ENCODE data around the gene ENTPD7.
A peak's percentile ranks its signal among the peaks of the same experiment; 100 is the strongest.
"Not testable (repeated sequence)": the region's sequence is repeated elsewhere in the genome, so short reads cannot be mapped to it uniquely, and the experiment has no call there.

The ENTPD7 gene

DNA sequence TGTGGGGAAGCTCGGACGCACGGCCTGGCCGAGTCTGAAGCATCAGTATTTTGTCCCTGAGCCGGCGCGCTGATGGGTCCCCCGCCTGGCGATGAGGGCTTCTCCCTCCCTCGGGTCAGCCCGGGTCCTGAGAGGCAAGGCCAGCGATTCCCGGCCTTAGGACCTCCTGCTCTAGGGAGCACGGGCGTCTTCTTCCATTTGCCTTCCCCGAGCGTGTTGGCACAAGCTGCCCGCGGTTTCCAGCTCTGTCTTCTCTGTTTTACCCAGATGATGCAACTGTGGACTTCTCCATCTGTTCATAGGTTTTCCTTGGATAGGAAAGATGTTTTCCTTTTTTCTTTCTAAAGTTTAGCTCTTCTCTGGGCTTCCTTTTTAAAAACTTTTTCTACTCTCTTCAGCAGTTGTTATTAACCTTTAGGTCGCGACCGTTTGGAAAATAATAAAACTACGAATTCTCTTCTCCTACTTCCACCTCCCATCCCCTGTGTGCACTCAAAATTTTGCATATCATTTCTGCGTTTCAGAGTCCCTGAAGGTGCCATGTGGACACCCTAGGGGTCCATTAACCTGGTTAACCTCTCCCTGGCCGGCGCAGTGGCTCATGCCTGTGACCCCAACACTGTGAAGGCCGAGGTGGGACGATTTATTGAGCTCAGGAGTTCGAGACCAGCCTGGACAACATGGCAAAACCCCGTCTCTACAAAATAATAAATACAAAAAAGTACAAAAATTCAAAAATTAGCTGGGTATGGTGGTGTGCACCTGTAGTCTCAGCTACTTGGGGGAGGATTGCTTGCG is 37.7 kb upstream of the ENTPD7 start:
- Histone ChIP-seq H3K4me1 (ENCODE audit: control insufficient read depth in 1 of 2, insufficient read depth in 2 of 2, low read length in 2 of 2) (peaks cover 15 to 27% of the 10 kb centered on the region in 2 donors), H3K4me3 (ENCODE audit: low read depth in 1 of 2, low read length in 2 of 2) (peak overlapping the region; percentile 70 to 91), H3K36me3 (ENCODE audit: control insufficient read depth in 1 of 2, insufficient read depth in 2 of 2, low read length in 2 of 2) (peaks cover 0 to 10% of the 10 kb centered on the region in 2 donors), H3K9me3 (ENCODE audit: control insufficient read depth in 1 of 2, low read length in 2 of 2) (no peaks in the 10 kb centered on the region), H3K27ac (ENCODE audit: low read length) (peak overlapping the region; percentile 95), H3K27me3 (ENCODE audit: low read depth, low read length) (no peaks in the 10 kb centered on the region)

DNA sequence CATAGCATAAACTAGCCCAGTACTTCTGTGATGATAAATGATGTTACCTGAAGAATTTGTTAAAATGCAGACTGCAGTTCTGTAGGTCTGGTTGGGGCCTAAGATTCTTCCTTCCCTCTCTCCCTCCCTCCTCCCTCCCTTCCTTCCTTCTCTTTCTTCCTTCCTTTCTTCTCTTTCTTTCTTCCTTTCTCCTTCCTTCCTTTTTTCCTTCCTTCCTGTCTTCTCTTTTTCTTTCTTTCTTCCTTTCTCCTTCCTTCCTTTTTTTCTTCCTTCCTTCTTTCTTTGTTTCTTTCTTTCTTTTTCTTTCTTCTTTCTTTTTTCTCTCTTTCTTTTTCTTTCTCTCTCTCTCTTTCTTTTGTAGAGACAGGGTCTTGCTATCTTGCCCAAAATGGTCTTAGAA is 35.4 kb upstream of the ENTPD7 start:
- Histone ChIP-seq H3K4me3 (ENCODE audit: low read depth in 1 of 2, low read length in 2 of 2) (no peak overlapping the region), H3K27me3 (ENCODE audit: low read depth, low read length) (no peaks in the 10 kb centered on the region), H3K9me3 (ENCODE audit: control insufficient read depth in 1 of 2, low read length in 2 of 2) (no peaks in the 10 kb centered on the region), H3K27ac (ENCODE audit: low read length) (no peak overlapping the region), H3K36me3 (ENCODE audit: control insufficient read depth in 1 of 2, insufficient read depth in 2 of 2, low read length in 2 of 2) (peaks cover 0 to 10% of the 10 kb centered on the region in 2 donors), H3K4me1 (ENCODE audit: control insufficient read depth in 1 of 2, insufficient read depth in 2 of 2, low read length in 2 of 2) (peaks cover 0 to 9% of the 10 kb centered on the region in 2 donors)

DNA sequence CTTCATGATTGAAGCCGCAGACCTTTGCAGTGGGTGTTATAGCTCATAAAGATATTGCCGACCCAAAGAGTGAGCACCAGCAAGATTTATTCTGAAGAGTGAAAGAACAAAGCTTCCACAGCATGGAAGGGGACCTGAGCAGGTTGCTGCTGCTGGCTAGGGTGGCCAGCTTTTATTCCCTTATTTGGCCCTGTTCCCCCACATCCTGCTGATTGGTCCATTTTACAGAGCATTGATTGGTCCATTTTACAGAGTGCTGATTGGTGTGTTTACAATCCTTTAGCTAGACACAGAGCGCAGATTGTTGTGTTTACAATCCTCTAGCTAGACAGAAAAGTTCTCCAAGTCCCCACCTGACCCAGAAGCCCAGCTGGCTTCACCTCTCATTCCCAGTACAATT is 34.2 kb upstream of the ENTPD7 start:
- not testable (repeated sequence) for H3K4me3 ChIP-seq (ENCODE audit: low read depth in 1 of 2, low read length in 2 of 2); H3K27me3 ChIP-seq (ENCODE audit: low read depth, low read length); H3K27ac ChIP-seq (ENCODE audit: low read length); H3K4me1 ChIP-seq (ENCODE audit: control insufficient read depth in 1 of 2, insufficient read depth in 2 of 2, low read length in 2 of 2); H3K9me3 ChIP-seq (ENCODE audit: control insufficient read depth in 1 of 2, low read length in 2 of 2)
- H3K36me3 ChIP-seq (ENCODE audit: control insufficient read depth in 1 of 2, insufficient read depth in 2 of 2, low read length in 2 of 2), result peaks cover 0 to 10% of the 10 kb centered on the region in 2 donors

DNA sequence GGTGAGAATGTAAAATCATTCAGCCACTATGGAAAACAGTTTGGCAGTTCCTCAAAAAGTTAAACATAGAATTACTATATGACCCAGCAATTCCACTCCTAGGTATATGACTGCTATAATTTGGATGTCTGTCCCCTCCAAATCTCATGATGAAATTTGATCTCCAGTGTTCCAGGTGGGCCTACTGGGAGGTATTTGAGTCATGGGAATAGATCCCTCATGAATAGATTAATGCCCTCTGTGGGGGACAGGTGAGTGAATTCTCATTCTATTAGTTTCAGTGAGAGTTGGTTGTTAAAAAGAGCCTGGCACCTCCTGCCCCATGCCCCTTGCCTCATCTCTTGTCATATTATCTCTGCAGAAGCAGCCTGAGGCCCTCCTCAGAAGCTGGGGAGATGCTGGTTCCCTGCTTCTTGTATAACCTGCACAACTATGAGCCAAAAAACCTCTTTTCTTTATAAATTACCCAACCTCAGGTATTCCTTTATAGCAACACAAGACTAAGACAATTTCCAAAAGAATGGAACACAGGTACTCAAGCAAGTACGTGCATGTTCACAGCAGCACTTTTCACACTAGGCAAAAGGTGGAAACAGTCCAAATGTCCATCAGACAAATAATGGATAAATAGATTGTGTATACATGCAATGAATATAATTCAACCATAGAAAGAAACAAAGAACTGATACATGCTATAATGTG is 30.2 kb upstream of the ENTPD7 start:
- Histone ChIP-seq H3K9me3 (ENCODE audit: control insufficient read depth in 1 of 2, low read length in 2 of 2) (no peaks in the 10 kb centered on the region), H3K27ac (ENCODE audit: low read length) (no peak overlapping the region), H3K36me3 (ENCODE audit: control insufficient read depth in 1 of 2, insufficient read depth in 2 of 2, low read length in 2 of 2) (no peaks in the 10 kb centered on the region), H3K4me3 (ENCODE audit: low read depth in 1 of 2, low read length in 2 of 2) (no peak overlapping the region), H3K4me1 (ENCODE audit: control insufficient read depth in 1 of 2, insufficient read depth in 2 of 2, low read length in 2 of 2) (no peaks in the 10 kb centered on the region), H3K27me3 (ENCODE audit: low read depth, low read length) (no peaks in the 10 kb centered on the region)

DNA sequence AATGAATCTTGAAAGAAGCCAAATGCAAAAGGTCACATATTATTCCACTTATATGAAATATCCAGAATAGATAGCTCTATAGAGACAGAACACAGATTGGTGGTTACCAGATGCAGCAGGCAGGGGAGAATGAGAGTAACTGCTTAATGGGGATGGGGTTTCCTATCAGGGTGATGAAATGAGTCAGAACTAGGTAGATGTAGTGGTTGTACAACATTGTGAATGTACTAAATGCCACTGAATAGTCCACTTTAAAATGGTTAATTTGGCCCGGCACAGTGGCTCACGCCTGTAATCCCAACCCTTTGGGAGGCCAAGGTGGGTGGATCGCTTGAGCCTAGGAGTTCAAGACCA is 29.7 kb upstream of the ENTPD7 start:
- Histone ChIP-seq H3K9me3 (ENCODE audit: control insufficient read depth in 1 of 2, low read length in 2 of 2) (no peaks in the 10 kb centered on the region), H3K4me1 (ENCODE audit: control insufficient read depth in 1 of 2, insufficient read depth in 2 of 2, low read length in 2 of 2) (no peaks in the 10 kb centered on the region), H3K27ac (ENCODE audit: low read length) (no peak overlapping the region), H3K27me3 (ENCODE audit: low read depth, low read length) (no peaks in the 10 kb centered on the region), H3K36me3 (ENCODE audit: control insufficient read depth in 1 of 2, insufficient read depth in 2 of 2, low read length in 2 of 2) (no peaks in the 10 kb centered on the region), H3K4me3 (ENCODE audit: low read depth in 1 of 2, low read length in 2 of 2) (no peak overlapping the region)

DNA sequence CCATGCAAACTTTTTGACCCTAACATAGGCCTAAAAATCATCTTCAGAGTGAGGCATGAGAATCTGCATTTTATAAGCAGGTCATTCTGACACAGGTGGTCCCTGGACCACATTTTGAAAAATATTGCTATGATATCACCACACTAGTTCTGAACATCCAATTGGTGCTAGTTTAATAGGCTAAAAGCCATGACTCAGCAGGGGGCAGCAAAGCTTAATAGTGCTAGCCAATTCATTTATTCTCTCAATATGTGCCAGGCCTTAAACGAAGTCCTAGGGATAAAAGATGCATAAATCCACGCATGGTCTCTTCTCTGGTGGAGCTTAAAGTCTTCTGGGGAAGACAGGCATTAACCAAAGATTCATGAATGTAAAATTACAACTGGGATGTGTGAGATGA is 28.9 kb upstream of the ENTPD7 start:
- Histone ChIP-seq H3K27me3 (ENCODE audit: low read depth, low read length) (no peaks in the 10 kb centered on the region), H3K36me3 (ENCODE audit: control insufficient read depth in 1 of 2, insufficient read depth in 2 of 2, low read length in 2 of 2) (no peaks in the 10 kb centered on the region), H3K4me3 (ENCODE audit: low read depth in 1 of 2, low read length in 2 of 2) (no peak overlapping the region), H3K9me3 (ENCODE audit: control insufficient read depth in 1 of 2, low read length in 2 of 2) (no peaks in the 10 kb centered on the region), H3K4me1 (ENCODE audit: control insufficient read depth in 1 of 2, insufficient read depth in 2 of 2, low read length in 2 of 2) (no peaks in the 10 kb centered on the region), H3K27ac (ENCODE audit: low read length) (no peak overlapping the region)

DNA sequence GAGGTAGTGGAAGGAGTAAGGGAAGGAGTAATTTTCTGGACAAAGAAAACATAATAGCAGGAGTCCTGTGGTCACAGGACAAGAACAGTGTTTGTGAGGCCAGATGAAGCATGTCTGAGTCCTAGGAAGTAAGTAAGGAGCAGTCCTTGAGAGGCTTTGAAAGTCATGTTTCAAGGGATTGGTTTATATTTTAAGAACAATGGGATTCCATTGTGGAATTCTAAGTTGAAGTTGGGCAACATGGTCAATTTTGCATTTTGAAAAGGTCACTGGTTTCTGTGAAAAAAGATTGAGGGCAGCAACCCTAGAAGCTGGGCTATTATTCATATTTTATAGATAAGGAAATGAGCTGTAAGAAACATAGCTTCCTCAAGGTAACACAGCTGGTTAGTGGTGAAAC is 28.3 kb upstream of the ENTPD7 start:
- H3K9me3 ChIP-seq (ENCODE audit: control insufficient read depth in 1 of 2, low read length in 2 of 2), result no peaks in the 10 kb centered on the region
- H3K4me1 ChIP-seq (ENCODE audit: control insufficient read depth in 1 of 2, insufficient read depth in 2 of 2, low read length in 2 of 2), result no peaks in the 10 kb centered on the region
- no peak overlapping the region for H3K4me3 ChIP-seq (ENCODE audit: low read depth in 1 of 2, low read length in 2 of 2)
- H3K36me3 ChIP-seq (ENCODE audit: control insufficient read depth in 1 of 2, insufficient read depth in 2 of 2, low read length in 2 of 2), result no peaks in the 10 kb centered on the region
- no peak overlapping the region for H3K27ac ChIP-seq (ENCODE audit: low read length)
- no peaks in the 10 kb centered on the region for H3K27me3 ChIP-seq (ENCODE audit: low read depth, low read length)

DNA sequence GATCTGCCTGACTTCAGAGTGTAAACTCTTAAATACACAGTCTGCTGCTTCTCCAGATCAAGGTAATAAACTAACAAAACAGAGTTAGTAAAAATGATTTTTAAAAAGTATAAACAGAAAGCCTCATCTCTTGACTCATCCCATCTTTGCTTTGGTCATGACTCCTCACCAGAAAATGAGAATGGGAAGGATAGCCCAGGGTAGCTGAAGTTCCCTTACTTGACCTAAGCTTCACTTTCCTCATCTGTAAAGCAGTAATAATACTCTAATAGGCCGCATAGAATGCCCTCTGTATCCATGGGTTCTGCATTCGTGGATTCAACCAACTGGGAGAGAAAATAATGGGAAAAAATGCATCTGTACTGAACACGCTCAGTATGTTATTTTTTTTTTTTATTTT is 27.8 kb upstream of the ENTPD7 start:
- no peaks in the 10 kb centered on the region for H3K4me1 ChIP-seq (ENCODE audit: control insufficient read depth in 1 of 2, insufficient read depth in 2 of 2, low read length in 2 of 2)

DNA sequence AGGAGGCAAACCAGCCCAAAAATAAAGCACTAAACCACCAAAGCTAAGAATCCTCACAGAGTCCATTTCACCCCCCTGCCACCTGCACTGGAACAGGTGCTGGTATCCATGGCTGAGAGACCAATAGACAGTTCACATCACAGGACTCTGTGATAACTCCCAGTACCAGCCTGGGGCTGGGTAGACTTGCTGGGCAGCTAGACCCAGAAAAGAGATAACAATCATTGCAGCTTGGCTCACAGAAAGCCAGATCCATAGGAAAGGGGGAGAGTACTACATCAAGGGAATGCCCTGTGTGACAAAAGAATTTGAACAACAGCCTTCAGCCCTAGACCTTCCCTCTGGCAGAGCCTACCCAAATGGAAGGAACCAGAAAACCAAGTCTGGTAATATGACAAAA is 25.5 kb upstream of the ENTPD7 start:
- Histone ChIP-seq H3K4me1 (ENCODE audit: control insufficient read depth in 1 of 2, insufficient read depth in 2 of 2, low read length in 2 of 2) (no peaks in the 10 kb centered on the region), H3K9me3 (ENCODE audit: control insufficient read depth in 1 of 2, low read length in 2 of 2) (no peaks in the 10 kb centered on the region), H3K27me3 (ENCODE audit: low read depth, low read length) (no peaks in the 10 kb centered on the region), H3K27ac (ENCODE audit: low read length) (no peak overlapping the region), H3K36me3 (ENCODE audit: control insufficient read depth in 1 of 2, insufficient read depth in 2 of 2, low read length in 2 of 2) (no peaks in the 10 kb centered on the region), H3K4me3 (ENCODE audit: low read depth in 1 of 2, low read length in 2 of 2) (no peak overlapping the region)

More for the DNA sequence above, 27.8 kb upstream of the ENTPD7 start:
- no peak overlapping the region for H3K27ac ChIP-seq (ENCODE audit: low read length)
- no peaks in the 10 kb centered on the region for H3K9me3 ChIP-seq (ENCODE audit: control insufficient read depth in 1 of 2, low read length in 2 of 2)
- no peaks in the 10 kb centered on the region for H3K27me3 ChIP-seq (ENCODE audit: low read depth, low read length)
- H3K4me3 ChIP-seq (ENCODE audit: low read depth in 1 of 2, low read length in 2 of 2), result no peak overlapping the region
- no peaks in the 10 kb centered on the region for H3K36me3 ChIP-seq (ENCODE audit: control insufficient read depth in 1 of 2, insufficient read depth in 2 of 2, low read length in 2 of 2)

DNA sequence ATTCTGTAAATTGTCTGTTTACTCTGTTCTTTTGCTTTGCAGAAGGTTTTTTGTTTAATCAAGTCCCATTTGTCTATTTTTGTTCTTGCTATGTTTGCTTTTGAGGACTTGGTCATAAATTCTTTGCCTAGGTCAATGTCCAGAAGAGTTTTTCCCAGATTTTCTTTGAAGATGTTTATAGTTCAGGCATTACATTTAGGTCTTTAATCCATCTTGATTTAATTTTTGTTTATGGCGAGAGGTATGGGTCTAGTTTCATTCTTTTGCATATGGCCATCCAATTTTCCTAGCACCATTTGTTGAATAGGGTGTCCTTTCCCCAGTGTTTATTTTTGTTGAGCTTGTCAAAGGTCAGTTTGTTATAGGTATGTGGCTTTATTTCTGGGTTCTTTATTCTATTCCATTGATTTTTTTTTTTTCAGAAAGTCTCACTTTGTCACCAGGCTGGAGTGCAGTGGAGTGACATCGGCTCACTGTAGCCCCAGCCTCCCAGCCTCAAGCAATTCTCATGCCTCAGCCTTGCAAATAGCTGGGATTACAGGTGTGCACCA is 11.6 kb upstream of the ENTPD7 start:
- Histone ChIP-seq H3K36me3 (ENCODE audit: control insufficient read depth in 1 of 2, insufficient read depth in 2 of 2, low read length in 2 of 2) (no peaks in the 10 kb centered on the region), H3K27me3 (ENCODE audit: low read depth, low read length) (no peaks in the 10 kb centered on the region), H3K4me3 (ENCODE audit: low read depth in 1 of 2, low read length in 2 of 2) (no peak overlapping the region), H3K4me1 (ENCODE audit: control insufficient read depth in 1 of 2, insufficient read depth in 2 of 2, low read length in 2 of 2) (no peaks in the 10 kb centered on the region), H3K9me3 (ENCODE audit: control insufficient read depth in 1 of 2, low read length in 2 of 2) (no peaks in the 10 kb centered on the region), H3K27ac (ENCODE audit: low read length) (no peak overlapping the region)

DNA sequence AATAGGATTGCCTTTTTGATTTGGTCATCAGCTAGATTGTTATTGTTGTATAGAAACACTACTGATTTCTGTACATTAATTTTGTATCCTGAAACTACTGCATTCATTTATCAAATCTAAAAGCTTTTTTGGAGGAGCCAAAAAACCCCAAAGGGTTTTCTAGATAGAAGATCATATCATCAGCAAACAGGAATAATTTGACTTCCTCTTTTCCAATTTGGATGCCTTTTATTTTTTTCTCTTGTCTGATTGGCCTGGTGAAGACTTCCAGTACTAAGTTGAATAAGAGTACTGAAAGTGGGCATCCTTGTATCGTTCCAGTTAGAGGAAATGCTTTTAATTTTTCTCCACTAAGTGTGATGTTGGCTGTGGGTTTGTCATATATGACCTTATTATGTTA is 10.6 kb upstream of the ENTPD7 start:
- no peaks in the 10 kb centered on the region for H3K27me3 ChIP-seq (ENCODE audit: low read depth, low read length)
- no peaks in the 10 kb centered on the region for H3K36me3 ChIP-seq (ENCODE audit: control insufficient read depth in 1 of 2, insufficient read depth in 2 of 2, low read length in 2 of 2)
- no peaks in the 10 kb centered on the region for H3K9me3 ChIP-seq (ENCODE audit: control insufficient read depth in 1 of 2, low read length in 2 of 2)
- no peaks in the 10 kb centered on the region for H3K4me1 ChIP-seq (ENCODE audit: control insufficient read depth in 1 of 2, insufficient read depth in 2 of 2, low read length in 2 of 2)
- H3K27ac ChIP-seq (ENCODE audit: low read length), result no peak overlapping the region
- no peak overlapping the region for H3K4me3 ChIP-seq (ENCODE audit: low read depth in 1 of 2, low read length in 2 of 2)

Data from muscle layer of duodenum (tissue), 2 donors.